GM23248 (cell line): ENCODE data around the gene NUMA1. TPM values are rescaled to one million over a fixed set of nuclear protein-coding genes. Genes with fewer than 3 reads are reported as not detected.
A peak's percentile ranks its signal among the peaks of the same experiment; 100 is the strongest.

ENCODE experiments used
- DNase-seq: peaks from one replicate; pipeline ENCODE4 v3.0.0-alpha.2; 2015
- H2AFZ ChIP-seq: fragments of 200-600 bp; sonication (generic); 2 replicates; pipeline ENCODE4 v1.6.1; 2016; ENCODE audit warnings: antibody characterized with exemption
- H3F3A ChIP-seq: fragments of 200-600 bp; sonication (generic); 2 replicates; pipeline ENCODE4 v1.6.1; 2016; ENCODE audit warnings: mild to moderate bottlenecking, antibody characterized with exemption, mixed run types; ENCODE audit not compliant: insufficient read depth
- H3K27ac ChIP-seq: fragments of 200-600 bp; sonication (generic); 2 replicates; pipeline ENCODE4 v1.5.1; 2016; ENCODE audit warnings: mild to moderate bottlenecking
- H3K27me3 ChIP-seq: fragments of 200-600 bp; sonication (generic); replicated peaks from 2 replicates; pipeline ENCODE4 v1.6.1; 2016; ENCODE audit warnings: mild to moderate bottlenecking; ENCODE audit not compliant: insufficient read depth
- H3K36me3 ChIP-seq: fragments of 200-600 bp; sonication (generic); 2 replicates; pipeline ENCODE4 v1.6.1; 2016; ENCODE audit warnings: low read depth, mild to moderate bottlenecking
- H3K4me1 ChIP-seq: fragments of 200-600 bp; sonication (generic); 2 replicates; pipeline ENCODE4 v1.6.1; 2016; ENCODE audit warnings: mild to moderate bottlenecking; ENCODE audit not compliant: insufficient read depth
- H3K4me2 ChIP-seq: fragments of 200-600 bp; sonication (generic); one replicate; pipeline ENCODE4 v1.6.1; 2016; ENCODE audit warnings: mild to moderate bottlenecking; ENCODE audit not compliant: unreplicated experiment
- H3K4me3 ChIP-seq: fragments of 200-600 bp; sonication (generic); 2 replicates; pipeline ENCODE4 v1.5.1; 2016; ENCODE audit warnings: mild to moderate bottlenecking
- H3K79me2 ChIP-seq: fragments of 200-600 bp; sonication (generic); 2 replicates; pipeline ENCODE4 v1.6.1; 2016; ENCODE audit warnings: mild to moderate bottlenecking; ENCODE audit not compliant: insufficient read depth
- H3K9ac ChIP-seq: fragments of 200-600 bp; sonication (generic); 2 replicates; pipeline ENCODE4 v1.6.1; 2016; ENCODE audit warnings: mild to moderate bottlenecking
- H3K9me2 ChIP-seq: fragments of 200-600 bp; sonication (generic); 2 replicates; pipeline ENCODE4 v1.6.1; 2016; ENCODE audit warnings: mixed run types, mild to moderate bottlenecking, moderate library complexity; ENCODE audit not compliant: insufficient read depth
- H3K9me3 ChIP-seq: fragments of 200-600 bp; sonication (generic); one replicate; pipeline ENCODE4 v1.6.1; 2017; ENCODE audit warnings: low read depth
- H4K20me1 ChIP-seq: fragments of 200-600 bp; sonication (generic); 2 replicates; pipeline ENCODE4 v1.6.0; 2016; ENCODE audit not compliant: insufficient read depth
- EZH2 ChIP-seq: fragments of 200-600 bp; sonication (generic); IDR thresholded peaks from 2 replicates; pipeline ENCODE4 v1.6.1; 2018; ENCODE audit warnings: antibody characterized with exemption, mild to moderate bottlenecking; ENCODE audit not compliant: insufficient read depth, poor library complexity, severe bottlenecking
- EZH2phosphoT487 ChIP-seq: fragments of 200-600 bp; sonication (generic); IDR thresholded peaks from 2 replicates; pipeline ENCODE4 v1.6.1; 2018; ENCODE audit warnings: antibody characterized with exemption, moderate library complexity, mild to moderate bottlenecking, low read depth; ENCODE audit not compliant: insufficient read depth
- WGBS, 2 experiments: methylation state at CpG; one replicate each; pipeline ENCODE4 v1.1.6; 2015 to 2017; ENCODE audit warnings: low lambda C conversion rate in 2 of 2, low coverage in 1 of 2; ENCODE audit errors: missing lambda C conversion rate in 2 of 2; 5-methylcytosine and 5-hydroxymethylcytosine counted together
- in situ Hi-C: fragments of 300-500 bp; cut with MboI; formaldehyde crosslinking; loops from 2 replicates; pipeline ENCODE4 v1.15.0; 2020
- polyA plus RNA-seq: library from polyadenylated mRNA; unstranded; fragments of >200 nt; fragmentation: Nextera tagmentation; extraction: Ambion mirVana; gene quantifications from 2 replicates; pipeline ENCODE4 v1.2.1, GENCODE V29; 2016
- total RNA-seq: library from RNA; depleted of rRNA; stranded (reverse); fragments of >200 nt; shearing (Covaris generic); gene quantifications from 2 replicates; pipeline ENCODE4 v1.2.3, GENCODE V29; 2014

The NUMA1 gene
- total and polyA plus RNA-seq, 2 experiments from 2014 or later: 51.5 to 124 TPM

DNA sequence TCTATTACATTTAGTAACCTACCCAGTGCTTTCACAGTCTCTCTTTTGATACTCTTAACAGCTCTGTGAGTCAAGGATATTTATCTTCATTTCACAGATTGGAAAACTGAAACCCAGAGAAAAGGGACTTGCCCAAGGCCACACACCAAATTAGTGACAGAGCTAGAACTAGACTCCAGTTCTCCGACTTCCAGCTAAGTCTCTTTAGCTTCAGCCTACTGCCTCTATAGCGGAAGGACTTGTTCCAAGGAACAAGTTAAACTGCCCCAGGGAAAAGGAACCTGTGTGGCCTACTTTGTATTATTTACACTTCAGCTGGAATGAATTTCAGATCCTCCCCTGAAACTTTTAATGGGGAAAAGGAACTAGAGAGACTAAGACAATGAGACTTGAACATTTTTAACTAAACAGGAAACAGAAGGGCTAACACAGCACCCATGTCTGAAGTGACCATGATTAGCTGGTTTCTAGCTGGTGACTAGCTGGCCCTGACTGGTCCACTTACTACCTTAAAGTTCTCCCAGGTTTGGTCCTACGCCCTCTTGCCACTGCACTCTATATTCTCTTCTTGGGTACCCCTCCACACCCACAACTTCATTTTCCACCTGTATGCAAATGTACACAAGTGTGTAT lies 1.6 kb upstream of the NUMA1 start:
- Histone ChIP-seq H3K27me3 (no peaks in the 10 kb centered on the region), H3K4me1 (peaks cover 12% of the 10 kb centered on the region), H3K9me2 (no peaks in the 10 kb centered on the region), H3K4me3 (no peak overlapping the region), H4K20me1 (no peaks in the 10 kb centered on the region), H3K36me3 (no peaks in the 10 kb centered on the region), H3K9ac (no peak overlapping the region), H3F3A (peaks cover 43% of the 10 kb centered on the region), H3K27ac (no peak overlapping the region), H2AFZ (peak overlapping the region; percentile 85; the same call in 1 of the 2 replicates), H3K9me3 (no peaks in the 10 kb centered on the region), H3K4me2 (no peak overlapping the region), H3K79me2 (peaks cover 33% of the 10 kb centered on the region)
- no peak for TF ChIP-seq EZH2phosphoT487
- no peak for TF ChIP-seq EZH2
- WGBS, 2 experiments: 98 to 100% methylated on average over 3 of the region's 3 CpGs
- in situ Hi-C loops: no loop called here
- no peak for DNase-seq

DNA sequence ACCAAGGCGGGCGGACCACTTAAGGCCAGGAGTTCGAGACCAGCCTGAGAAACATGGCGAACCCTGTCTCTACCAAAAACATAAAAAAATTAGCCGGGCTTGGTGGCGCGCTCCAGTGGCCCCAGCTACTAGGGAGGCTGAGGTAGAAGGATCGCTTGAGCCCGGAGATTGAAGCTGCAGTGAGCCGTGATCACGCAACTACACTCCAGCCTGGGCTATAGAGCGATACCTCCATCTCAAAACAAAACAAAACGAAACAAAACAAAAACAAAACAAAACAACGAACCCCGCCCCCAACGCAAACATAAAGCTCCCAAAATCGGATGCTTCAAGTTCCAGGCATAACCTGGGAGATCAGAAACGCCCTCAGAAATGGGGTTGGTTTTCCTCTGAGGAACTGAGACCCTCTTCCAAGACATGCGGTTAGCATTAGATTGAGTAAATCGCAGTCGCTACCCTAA lies 872 bp upstream of the NUMA1 start:
- Histone ChIP-seq H3K9ac (peak overlapping the region; percentile 85), H3K27me3 (no peaks in the 10 kb centered on the region), H3K9me3 (no peaks in the 10 kb centered on the region), H3F3A (peaks cover 38% of the 10 kb centered on the region), H3K27ac (peak overlapping the region; percentile 87), H3K79me2 (peaks cover 40% of the 10 kb centered on the region), H3K36me3 (no peaks in the 10 kb centered on the region), H2AFZ (peak overlapping the region; percentile 85), H3K4me2 (peak overlapping the region; percentile 63), H3K4me3 (peak overlapping the region; percentile 73), H3K4me1 (peaks cover 12% of the 10 kb centered on the region), H3K9me2 (no peaks in the 10 kb centered on the region), H4K20me1 (no peaks in the 10 kb centered on the region)
- DNase-seq: no peak
- WGBS, 2 experiments: 61% methylated on average over 21 of the region's 21 CpGs
- TF ChIP-seq EZH2phosphoT487 (no peak), EZH2 (no peak)
- in situ Hi-C loops: no loop called here

DNA sequence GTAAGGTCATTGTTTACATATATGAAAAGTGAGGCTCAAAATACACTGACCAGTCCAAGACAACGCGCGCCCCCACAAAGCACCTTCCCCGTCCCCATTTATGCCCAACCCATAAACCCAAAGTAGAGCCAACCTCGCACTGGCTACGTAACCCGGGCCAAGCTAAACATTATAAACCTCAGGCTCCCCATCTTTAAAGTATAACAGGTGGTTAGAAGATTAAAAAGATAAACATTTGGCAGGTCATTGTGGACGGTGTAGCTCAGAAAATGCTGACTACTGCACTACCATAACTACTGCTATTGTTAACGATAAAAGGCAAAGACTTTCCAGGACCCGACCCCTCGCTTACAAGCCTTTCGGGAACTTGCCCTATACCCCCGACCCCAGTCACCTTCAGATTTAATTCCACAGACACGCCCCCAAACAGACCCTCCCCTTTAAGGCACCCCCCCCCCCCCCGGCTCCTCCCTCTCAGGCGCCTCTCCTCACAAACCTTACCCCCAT lies 470 bp downstream of the NUMA1 start:
- Histone ChIP-seq H3K36me3 (no peaks in the 10 kb centered on the region), H3K4me3 (peak overlapping the region; percentile 89), H3K4me2 (peak overlapping the region; percentile 97), H3K9me2 (no peaks in the 10 kb centered on the region), H3K4me1 (peaks cover 12% of the 10 kb centered on the region), H3K9me3 (no peaks in the 10 kb centered on the region), H2AFZ (peak overlapping the region; percentile 81), H3F3A (peaks cover 31% of the 10 kb centered on the region), H4K20me1 (no peaks in the 10 kb centered on the region), H3K27me3 (no peaks in the 10 kb centered on the region), H3K9ac (peak overlapping the region; percentile 85), H3K27ac (peak overlapping the region; percentile 83), H3K79me2 (peaks cover 53% of the 10 kb centered on the region)
- in situ Hi-C loops: no loop called here
- WGBS, 2 experiments: 1% methylated on average over 13 to 15 of the region's 16 CpGs
- TF ChIP-seq EZH2phosphoT487 (no peak), EZH2 (no peak)
- peak; percentile 51 for DNase-seq

DNA sequence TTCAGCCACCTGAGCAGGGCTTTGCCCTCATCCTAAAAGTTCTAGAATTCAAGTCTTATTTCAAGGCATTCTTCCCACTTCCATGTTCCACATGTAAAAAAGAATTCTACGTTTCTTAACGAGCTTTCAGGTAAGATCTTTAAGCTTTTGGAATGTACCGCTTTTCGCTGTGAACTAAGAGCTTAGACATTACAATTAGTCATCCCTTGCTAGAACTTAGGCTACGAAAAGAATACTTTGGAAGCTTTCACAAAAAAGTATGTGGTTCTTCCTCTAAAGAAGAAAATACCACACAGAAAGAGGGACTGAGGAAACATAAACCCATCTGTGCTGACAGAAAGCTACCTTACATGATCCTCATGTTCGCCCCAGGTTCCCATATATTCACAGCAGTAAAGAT lies 1.9 kb downstream of the NUMA1 start:
- Histone ChIP-seq H3K9me3 (no peaks in the 10 kb centered on the region), H3K36me3 (no peaks in the 10 kb centered on the region), H4K20me1 (no peaks in the 10 kb centered on the region), H3K79me2 (peaks cover 66% of the 10 kb centered on the region), H3K9me2 (no peaks in the 10 kb centered on the region), H3K9ac (peak overlapping the region; percentile 85), H3F3A (peaks cover 31% of the 10 kb centered on the region), H3K4me2 (peak overlapping the region; percentile 97), H2AFZ (peak overlapping the region; percentile 81), H3K27ac (peak overlapping the region; percentile 83), H3K4me3 (peak overlapping the region; percentile 89), H3K4me1 (peaks cover 12% of the 10 kb centered on the region), H3K27me3 (no peaks in the 10 kb centered on the region)
- no peak for TF ChIP-seq EZH2phosphoT487
- no peak for TF ChIP-seq EZH2
- in situ Hi-C loops: no loop called here
- peak; percentile 59 for DNase-seq
- WGBS, 2 experiments: 64 to 66% methylated on average over 6 of the region's 6 CpGs
